Stimulated activated CD8-positive, alpha-beta memory T cell treated with anti-CD3 and anti-CD28 coated beads, Interleukin-2, amount 100 ng/mL, for 1 hour (primary cell): ENCODE results near the gene COMMD4.

Experiments used
- DNase-seq, 2 donors: peaks; one replicate each; pipeline ENCODE4 v3.0.0-alpha.2; 2020; ENCODE audit warnings: low read depth in 2 of 2

The COMMD4 gene

GRCh38 chr15:75356517-75356916 lies 20.7 kb downstream of the COMMD4 start:
- DNase-seq = no peak

GRCh38 chr15:75357976-75358673 lies 22.3 kb downstream of the COMMD4 start:
- DNase-seq = no peak

- no peak for DNase-seq
Observed at GRCh38 chr15:75358771-75359536, 23.1 kb downstream of the COMMD4 start.

- DNase-seq = no peak
Observed at GRCh38 chr15:75359537-75360250, 23.8 kb downstream of the COMMD4 start.

GRCh38 chr15:75360391-75360790 lies 24.5 kb downstream of the COMMD4 start:
- no peak for DNase-seq

GRCh38 chr15:75360856-75361255 lies 25.0 kb downstream of the COMMD4 start:
- no peak for DNase-seq

GRCh38 chr15:75361361-75361988 lies 25.6 kb downstream of the COMMD4 start:
- DNase-seq = no peak

- no peak for DNase-seq
Observed at GRCh38 chr15:75361989-75362641, 26.3 kb downstream of the COMMD4 start.

- DNase-seq = no peak
Observed at GRCh38 chr15:75362642-75363249, 26.9 kb downstream of the COMMD4 start.

GRCh38 chr15:75363786-75364185 lies 27.9 kb downstream of the COMMD4 start:
- DNase-seq = no peak

- no peak for DNase-seq
Observed at GRCh38 chr15:75364881-75365280, 29.0 kb downstream of the COMMD4 start.

GRCh38 chr15:75366163-75366562 lies 30.3 kb downstream of the COMMD4 start:
- no peak for DNase-seq

- no peak for DNase-seq
Observed at GRCh38 chr15:75367006-75367405, 31.1 kb downstream of the COMMD4 start.

GRCh38 chr15:75367406-75367912 lies 31.6 kb downstream of the COMMD4 start:
- no peak for DNase-seq

- peak; percentile 79 to 80 for DNase-seq
Observed at GRCh38 chr15:75367913-75368688, 32.2 kb downstream of the COMMD4 start, which contains the start of gene MAN2C1. Gene MAN2C1 (minus strand): TSS chr15:75368607. CDS start chr15:75368583, 24 bp downstream.

- DNase-seq = no peak
Observed at GRCh38 chr15:75368689-75369239, 32.9 kb downstream of the COMMD4 start.

GRCh38 chr15:75369897-75370581 lies 34.2 kb downstream of the COMMD4 start:
- DNase-seq = no peak

GRCh38 chr15:75371486-75371885 lies 35.6 kb downstream of the COMMD4 start:
- no peak for DNase-seq
